Esophagus squamous epithelium (tissue), 5 donors: ENCODE measurements around the gene TRIOBP. TPM values are rescaled to one million over a fixed set of nuclear protein-coding genes. Genes with fewer than 3 reads are reported as not detected.
"Not testable (repeated sequence)": the region's sequence is repeated elsewhere in the genome, so short reads cannot be mapped to it uniquely, and the experiment has no call there.

Experiments used
- DNase-seq: peaks from one replicate; lab custom pipeline; 2025; lab: John Stamatoyannopoulos, UW
- H3K27ac ChIP-seq, 4 donors: fragments of 200-600 bp; sonication (generic); one replicate each; pipeline ENCODE4 v1.5.1; 2016 to 2019; ENCODE audit warnings: mild to moderate bottlenecking in 1 of 4
- H3K27me3 ChIP-seq, 4 donors: fragments of 200-600 bp; sonication (generic); 1 replicate in 3 of 4; 2 replicates in 1 of 4; pipeline versions ENCODE4 v1.5.1 to v1.6.0; 2017 to 2021; ENCODE audit warnings: antibody characterized with exemption in 1 of 4
- H3K36me3 ChIP-seq, 3 donors: fragments of 200-600 bp; sonication (generic); one replicate each; pipeline ENCODE4 v1.5.1; 2016 to 2019
- H3K4me1 ChIP-seq, 3 donors: fragments of 200-600 bp; sonication (generic); one replicate each; pipeline ENCODE4 v1.5.1; 2017 to 2019
- H3K4me3 ChIP-seq, 4 donors: fragments of 200-600 bp; sonication (generic); 1 replicate in 3 of 4; 2 replicates in 1 of 4; pipeline ENCODE4 v1.5.1; 2016 to 2019; ENCODE audit warnings: mild to moderate bottlenecking in 2 of 4, moderate library complexity in 1 of 4
- H3K9me3 ChIP-seq, 3 donors: fragments of 200-600 bp; sonication (generic); one replicate each; pipeline ENCODE4 v1.5.1; 2016 to 2019
- CTCF ChIP-seq, 6 experiments: fragments of 450-650 bp in 4 of 6; fragments of 200-600 bp in 2 of 6; sonication (generic) in 2 of 6; IDR thresholded peaks; one replicate each; pipeline ENCODE4 v1.5.1; 2016 to 2019; ENCODE audit warnings: antibody characterized with exemption in 6 of 6, mild to moderate bottlenecking in 4 of 6, moderate library complexity in 4 of 6
- POLR2A ChIP-seq, 4 donors: fragments of 450-650 bp; IDR thresholded peaks; one replicate each; pipeline ENCODE4 v1.6.1; 2017; ENCODE audit warnings: antibody characterized with exemption in 4 of 4, mild to moderate bottlenecking in 4 of 4, moderate library complexity in 3 of 4
- WGBS, 2 donors: methylation state at CpG; one replicate each; pipeline ENCODE4 v1.1.5; 2018; 5-methylcytosine and 5-hydroxymethylcytosine counted together
- intact Hi-C: fragments of 100-400 bp; cut with DNase I; formaldehyde crosslinking; loops from one replicate; pipeline ENCODE4 v1.15.0; 2022
- total RNA-seq, 4 donors: library from RNA; depleted of rRNA; stranded (reverse); fragments of >200 nt; gene quantifications; one replicate each; pipeline ENCODE4 v1.1.0, GENCODE V29; 2016
- donor health status: DM: yes; HTN: yes; CAD: no.

The TRIOBP gene
- total RNA-seq, 4 donors from 2014 or later: 67.6 to 149 (median 108) TPM

DNA sequence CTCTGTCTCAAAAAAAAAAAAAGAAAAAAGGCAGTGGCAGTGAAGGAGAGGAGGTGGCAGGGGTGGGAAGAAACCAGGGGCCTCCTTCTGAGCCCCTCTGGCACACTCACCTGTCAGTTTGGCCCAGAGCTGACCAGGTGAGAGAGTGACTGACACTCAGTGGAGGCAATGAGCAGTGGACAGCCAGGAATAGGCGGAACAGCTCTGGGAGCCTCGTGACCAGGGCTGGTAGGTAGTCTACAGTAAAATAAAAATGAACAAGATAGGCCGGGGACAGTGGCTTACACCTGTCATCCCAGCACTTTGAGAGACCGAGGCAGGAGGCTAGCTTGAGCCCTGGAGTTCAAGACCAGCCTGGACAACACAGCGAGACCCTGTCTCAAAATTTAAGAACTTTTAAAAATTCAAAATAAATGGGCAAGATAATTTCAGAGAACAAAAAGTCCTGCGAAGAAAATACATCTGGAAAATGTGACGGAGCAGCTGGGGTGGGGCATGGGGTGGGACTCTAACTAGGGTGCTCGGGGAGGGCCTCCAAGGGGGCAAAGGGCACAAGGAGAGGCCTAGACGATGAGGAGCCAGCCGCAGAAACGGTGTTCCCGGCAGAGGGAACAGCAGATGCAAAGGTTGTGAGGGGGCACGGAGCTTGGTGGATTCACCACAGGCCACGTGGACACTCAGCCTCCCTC, 42.1 kb upstream of the TRIOBP start:
- peaks cover 8 to 17% (median 16%) of the 10 kb centered on the region in 3 donors for H3K4me1 ChIP-seq
- no peak overlapping the region for H3K27ac ChIP-seq
- whole genome bisulfite sequencing, 2 donors: 73 to 83% methylated on average over 14 of the region's 14 CpGs
- no peaks in the 10 kb centered on the region for H3K9me3 ChIP-seq
- no peaks in the 10 kb centered on the region for H3K27me3 ChIP-seq
- no peak for DNase-seq
- H3K36me3 ChIP-seq: peaks cover 24 to 60% (median 35%) of the 10 kb centered on the region in 3 donors
- TF ChIP-seq CTCF (IDR thresholded peaks at IDR 0.05) (no peak), POLR2A (IDR thresholded peaks at IDR 0.05) (no peak)
- H3K4me3 ChIP-seq: no peak overlapping the region
- intact Hi-C loops: no loop called here

DNA sequence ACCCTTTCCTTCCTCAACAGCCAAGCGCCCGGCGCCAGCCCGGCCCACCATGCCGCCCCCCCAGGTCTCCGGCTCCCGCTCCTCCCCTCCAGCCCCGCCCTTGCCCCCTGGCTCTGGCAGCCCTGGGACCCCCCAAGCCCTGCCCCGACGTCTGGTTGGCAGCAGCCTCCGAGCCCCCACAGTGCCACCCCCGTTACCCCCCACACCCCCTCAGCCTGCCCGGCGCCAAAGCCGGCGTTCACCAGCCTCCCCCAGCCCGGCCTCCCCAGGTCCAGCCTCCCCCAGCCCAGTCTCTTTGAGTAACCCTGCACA, 41.6 kb upstream of the TRIOBP start:
- Histone ChIP-seq H3K27me3 (no peaks in the 10 kb centered on the region), H3K4me3 (no peak overlapping the region), H3K36me3 (peaks cover 19 to 55% (median 30%) of the 10 kb centered on the region in 3 donors), H3K9me3 (no peaks in the 10 kb centered on the region), H3K27ac (no peak overlapping the region), H3K4me1 (peaks cover 13 to 22% (median 19%) of the 10 kb centered on the region in 3 donors)
- WGBS, 2 donors: 88 to 91% methylated on average over 4 to 6 of the region's 17 CpGs
- no peak for DNase-seq
- intact Hi-C loops: no loop called here
- TF ChIP-seq POLR2A (IDR thresholded peaks at IDR 0.05) (no peak), CTCF (IDR thresholded peaks at IDR 0.05) (no peak)

DNA sequence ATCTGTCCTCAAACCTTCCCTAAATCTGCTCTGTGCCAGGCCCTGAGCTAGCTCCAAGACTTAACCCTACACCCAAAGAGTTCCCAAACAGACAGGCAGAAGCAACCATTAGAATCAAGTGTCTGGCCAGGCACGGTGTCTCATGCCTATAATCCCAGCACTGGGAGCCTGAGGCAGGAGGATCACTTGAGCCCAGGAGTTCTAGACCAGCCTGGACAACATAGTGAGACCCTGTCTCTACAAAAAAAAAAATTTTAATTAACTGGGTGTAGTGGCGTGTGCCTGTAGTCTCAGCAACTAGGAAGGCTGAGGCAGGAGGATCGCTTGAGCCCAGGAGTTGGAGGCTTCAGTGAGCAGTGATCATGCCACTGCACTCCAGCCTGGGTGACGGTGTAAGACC, 40.3 kb upstream of the TRIOBP start:
- peaks cover 23 to 35% (median 28%) of the 10 kb centered on the region in 3 donors for H3K4me1 ChIP-seq
- WGBS, 2 donors: 92 to 95% methylated on average over 3 of the region's 4 CpGs
- H3K27ac ChIP-seq, DNase-seq, H3K27me3 ChIP-seq, intact Hi-C loops, H3K9me3 ChIP-seq, H3K4me3 ChIP-seq: not testable (repeated sequence)
- peaks cover 9 to 42% (median 19%) of the 10 kb centered on the region in 3 donors for H3K36me3 ChIP-seq

GRCh38 chr22:37657590-37658132, 39.2 kb upstream of the TRIOBP start:
- Histone ChIP-seq H3K4me1 (peaks cover 26 to 44% (median 28%) of the 10 kb centered on the region in 3 donors), H3K9me3 (no peaks in the 10 kb centered on the region), H3K27ac (peak overlapping the region; percentile 72 to 87 (median 82)), H3K36me3 (peaks cover 9 to 31% (median 15%) of the 10 kb centered on the region in 3 donors), H3K27me3 (no peaks in the 10 kb centered on the region), H3K4me3 (peak overlapping the region; percentile 48 to 86 (median 64))
- intact Hi-C loops: no loop called here
- no peak for DNase-seq
- TF ChIP-seq POLR2A (IDR thresholded peaks at IDR 0.05) (no peak), CTCF (IDR thresholded peaks at IDR 0.05) (no peak)
- WGBS, 2 donors: 4 to 7% methylated on average over 4 to 5 of the region's 6 CpGs

- H3K4me3 ChIP-seq: peak within 1 kb of the TSS; percentile 48 to 86 (median 64)
- TF ChIP-seq POLR2A (IDR thresholded peaks at IDR 0.05) (peak in 3 of 4 donors; percentile 58 to 78 (median 64)), CTCF (IDR thresholded peaks at IDR 0.05) (no peak)
- H3K27me3 ChIP-seq: no peaks in the 10 kb centered on the region
- intact Hi-C loops: no loop called here
- H3K9me3 ChIP-seq: no peaks in the 10 kb centered on the region
- 0 to 1% methylated on average over 14 to 18 of the region's 101 CpGs for WGBS, 2 donors
- H3K27ac ChIP-seq: peak within 1 kb of the TSS; percentile 72 to 87 (median 82)
- H3K4me1 ChIP-seq: peaks cover 26 to 44% (median 28%) of the 10 kb centered on the region in 3 donors
- peak; percentile 93 for DNase-seq
- peaks cover 2 to 23% (median 11%) of the 10 kb centered on the region in 3 donors for H3K36me3 ChIP-seq
Measured at GRCh38 chr22:37658133-37659065, 38.4 kb upstream of the TRIOBP start, which contains the start of gene PDXP. PDXP (plus strand) TSS chr22:37658723; CDS start chr22:37658783, 60 bp downstream.
